SH-SY5Y (cell line): ENCODE data around the gene GDA.

ENCODE experiments used
- GATA2 ChIP-seq: IDR thresholded peaks from 2 replicates; pipeline ENCODE4 v1.6.1; 2011; ENCODE audit warnings: mild to moderate bottlenecking, low read depth, low read length
- GATA3 ChIP-seq: IDR thresholded peaks from 2 replicates; pipeline ENCODE4 v1.6.1; 2011; ENCODE audit warnings: low read depth, mild to moderate bottlenecking, low read length, moderate library complexity

- TF ChIP-seq GATA3 (no peak), GATA2 (no peak)
Measured at GRCh38 chr9:72141484-72141883, 7.8 kb upstream of the GDA start.
